HL-60/S4 (cell line): ENCODE measurements around the gene SNX7.

ENCODE experiments used
- in situ Hi-C: fragments of 300-500 bp; cut with MboI; formaldehyde crosslinking; loops from 2 replicates; pipeline ENCODE4 v1.14.3; 2022; ENCODE audit warnings: low sequenced_read_pairs

SNX7 gene

GRCh38 chr1:98661544-98662355 is at the start of gene SNX7:
Gene SNX7 (plus strand): TSS chr1:98661721. CDS start chr1:98661732, 11 bp downstream.
- in situ Hi-C loops = no loop called here

- in situ Hi-C loops = no loop called here
Measured at GRCh38 chr1:98637316-98637715, 24.2 kb upstream of the SNX7 start.

GRCh38 chr1:98638185-98638584 is 23.3 kb upstream of the SNX7 start:
- in situ Hi-C loops = no loop called here

GRCh38 chr1:98644510-98644909 is 17.0 kb upstream of the SNX7 start:
- in situ Hi-C loops = no loop called here

- in situ Hi-C loops = no loop called here
Measured at GRCh38 chr1:98651116-98651632, 10.3 kb upstream of the SNX7 start.

GRCh38 chr1:98653123-98653522 is 8.4 kb upstream of the SNX7 start:
- in situ Hi-C loops = no loop called here

- in situ Hi-C loops = no loop called here
Measured at GRCh38 chr1:98659879-98660278, 1.6 kb upstream of the SNX7 start.

- in situ Hi-C loops = no loop called here
Measured at GRCh38 chr1:98660940-98661543, 479 bp upstream of the SNX7 start.

GRCh38 chr1:98662356-98662670 is 792 bp downstream of the SNX7 start:
- in situ Hi-C loops = no loop called here

GRCh38 chr1:98668733-98669132 is 7.2 kb downstream of the SNX7 start:
- in situ Hi-C loops = no loop called here

- in situ Hi-C loops = no loop called here
Measured at GRCh38 chr1:98669355-98670296, 8.1 kb downstream of the SNX7 start.

GRCh38 chr1:98672189-98672588 is 10.7 kb downstream of the SNX7 start:
- in situ Hi-C loops = no loop called here

GRCh38 chr1:98674075-98674781 is 12.7 kb downstream of the SNX7 start:
- in situ Hi-C loops = no loop called here

GRCh38 chr1:98675282-98675681 is 13.8 kb downstream of the SNX7 start:
- in situ Hi-C loops = no loop called here

GRCh38 chr1:98677288-98677687 is 15.8 kb downstream of the SNX7 start:
- in situ Hi-C loops = no loop called here

- in situ Hi-C loops = no loop called here
Measured at GRCh38 chr1:98681812-98682211, 20.3 kb downstream of the SNX7 start.

GRCh38 chr1:98688110-98688739 is 26.7 kb downstream of the SNX7 start:
- in situ Hi-C loops = no loop called here

- in situ Hi-C loops = no loop called here
Measured at GRCh38 chr1:98690576-98690975, 29.1 kb downstream of the SNX7 start.

GRCh38 chr1:98692482-98692881 is 31.0 kb downstream of the SNX7 start:
- in situ Hi-C loops = no loop called here

- in situ Hi-C loops = no loop called here
Measured at GRCh38 chr1:98693385-98693784, 31.9 kb downstream of the SNX7 start.
